WTC11 (cell line): Measurements from ENCODE around the gene RCBTB2. TPM values are rescaled to one million over a fixed set of nuclear protein-coding genes. Genes with fewer than 3 reads are reported as not detected.

ENCODE experiments used
- ATF6 ChIP-seq: sonication (generic); formaldehyde crosslinking; IDR thresholded peaks from 2 replicates; pipeline ENCODE4 v1.8.1; 2023; ENCODE audit warnings: mild to moderate bottlenecking, missing genetic modification reagents
- CREM ChIP-seq: sonication (generic); formaldehyde crosslinking; IDR thresholded peaks from 2 replicates; pipeline ENCODE4 v1.8.1; 2022; ENCODE audit warnings: mild to moderate bottlenecking, missing genetic modification reagents, moderate library complexity
- ETV6 ChIP-seq: sonication (generic); formaldehyde crosslinking; IDR thresholded peaks from 2 replicates; pipeline ENCODE4 v1.8.1; 2022; ENCODE audit warnings: mild to moderate bottlenecking, missing genetic modification reagents
- FOXJ3 ChIP-seq: sonication (generic); formaldehyde crosslinking; IDR thresholded peaks from 2 replicates; pipeline ENCODE4 v1.9.0; 2021; ENCODE audit warnings: missing genetic modification reagents, mild to moderate bottlenecking, borderline replicate concordance
- GRHL2 ChIP-seq: fragments of 250-450 bp; sonication (Bioruptor Pico); IDR thresholded peaks from 2 replicates; pipeline ENCODE4 v1.8.0; 2022; ENCODE audit warnings: mild to moderate bottlenecking, moderate library complexity; ENCODE audit not compliant: insufficient replicate concordance, severe bottlenecking
- NR3C1 ChIP-seq: sonication (generic); formaldehyde crosslinking; conservative IDR thresholded peaks from 2 replicates; pipeline ENCODE4 v1.8.1; 2023; ENCODE audit warnings: low read depth, mild to moderate bottlenecking, missing genetic modification reagents
- RELA ChIP-seq: sonication (generic); formaldehyde crosslinking; IDR thresholded peaks from 2 replicates; pipeline ENCODE4 v1.8.1; 2022; ENCODE audit warnings: missing genetic modification reagents, mild to moderate bottlenecking, borderline replicate concordance
- ZNF232 ChIP-seq: sonication (generic); formaldehyde crosslinking; IDR thresholded peaks from 2 replicates; pipeline ENCODE4 v1.8.0; 2022; ENCODE audit warnings: mild to moderate bottlenecking, missing genetic modification reagents
- ZNF317 ChIP-seq: sonication (generic); formaldehyde crosslinking; IDR thresholded peaks from 2 replicates; pipeline ENCODE4 v1.8.1; 2023; ENCODE audit warnings: low read depth, mild to moderate bottlenecking, moderate library complexity, missing genetic modification reagents, borderline replicate concordance
- ZNF416 ChIP-seq: fragments of 250-450 bp; sonication (Bioruptor Pico); IDR thresholded peaks from 2 replicates; pipeline ENCODE4 v1.9.0; 2021; ENCODE audit warnings: mild to moderate bottlenecking, inconsistent platforms
- ZNF532 ChIP-seq: fragments of 250-450 bp; sonication (Bioruptor Pico); IDR thresholded peaks from 2 replicates; pipeline ENCODE4 v1.9.0; 2021; ENCODE audit warnings: mild to moderate bottlenecking, borderline replicate concordance
- ZSCAN18 ChIP-seq: fragments of 250-450 bp; sonication (Bioruptor Pico); IDR thresholded peaks from 2 replicates; pipeline ENCODE4 v2.1.2; 2022; ENCODE audit warnings: mild to moderate bottlenecking, moderate library complexity
- total RNA-seq: library from RNA; stranded (reverse); gene quantifications from 3 replicates; pipeline ENCODE4 v1.2.3, GENCODE V29; 2021
- TF ChIP-seq, protein P1 (sequence below): fragments of 250-450 bp; sonication (Bioruptor Pico); conservative IDR thresholded peaks from 2 replicates; pipeline ENCODE4 v1.9.0; 2021; ENCODE audit warnings: mild to moderate bottlenecking
- TF ChIP-seq, protein P2 (sequence below): sonication (generic); formaldehyde crosslinking; IDR thresholded peaks from 2 replicates; pipeline ENCODE4 v1.8.0; 2022; ENCODE audit warnings: mild to moderate bottlenecking, missing genetic modification reagents

Gene RCBTB2
- total RNA-seq, 1 experiment from 2014 or later: 6.6 TPM

- TF ChIP-seq, protein P1, sequence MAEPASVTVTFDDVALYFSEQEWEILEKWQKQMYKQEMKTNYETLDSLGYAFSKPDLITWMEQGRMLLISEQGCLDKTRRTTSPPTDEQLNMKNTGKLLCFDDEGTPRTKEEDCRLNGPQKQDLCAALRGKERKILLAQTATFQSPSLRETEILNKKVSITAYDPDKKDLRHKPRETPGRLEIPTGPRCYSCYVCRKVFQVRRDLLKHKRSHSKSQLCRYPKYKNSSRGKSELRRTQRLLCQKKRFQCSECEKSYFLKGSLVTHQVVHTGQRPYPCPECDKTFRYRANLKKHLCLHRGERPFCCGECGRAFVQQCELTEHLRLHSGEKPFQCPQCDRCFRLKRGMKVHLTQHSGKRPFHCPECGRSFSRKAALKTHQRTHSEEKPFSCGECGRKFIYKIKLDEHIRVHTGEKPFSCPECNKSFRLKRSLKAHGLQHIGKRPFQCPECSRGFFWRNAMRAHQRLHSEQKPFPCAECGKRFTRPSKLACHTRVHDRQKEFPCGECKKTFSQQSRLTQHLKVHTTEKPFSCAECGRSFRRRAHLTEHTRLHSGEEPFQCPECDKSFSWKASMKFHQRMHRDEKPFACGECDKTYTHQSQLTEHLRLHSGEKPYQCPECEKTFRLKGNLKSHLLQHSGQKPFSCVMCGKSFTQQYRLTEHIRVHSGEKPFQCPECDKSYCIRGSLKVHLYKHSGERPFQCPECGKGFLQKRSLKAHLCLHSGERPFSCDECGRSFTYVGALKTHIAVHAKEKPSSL (CRISPR knock-in tag): no peak
- TF ChIP-seq CREM (CRISPR knock-in tag) (no peak), ZNF416 (CRISPR knock-in tag) (no peak), ZNF232 (no peak), ZNF317 (CRISPR knock-in tag) (no peak; the same call in 1 of the 2 replicates), ZNF532 (CRISPR knock-in tag) (no peak), FOXJ3 (CRISPR knock-in tag) (no peak), GRHL2 (CRISPR knock-in tag) (no peak), ATF6 (CRISPR knock-in tag) (no peak), NR3C1 (CRISPR knock-in tag) (0 out of 2 replicates have a peak, but pooled peaks have one; percentile 39), ZSCAN18 (CRISPR knock-in tag) (no peak), RELA (CRISPR knock-in tag) (no peak), ETV6 (CRISPR knock-in tag) (peak; percentile 63)
- TF ChIP-seq, protein P2, sequence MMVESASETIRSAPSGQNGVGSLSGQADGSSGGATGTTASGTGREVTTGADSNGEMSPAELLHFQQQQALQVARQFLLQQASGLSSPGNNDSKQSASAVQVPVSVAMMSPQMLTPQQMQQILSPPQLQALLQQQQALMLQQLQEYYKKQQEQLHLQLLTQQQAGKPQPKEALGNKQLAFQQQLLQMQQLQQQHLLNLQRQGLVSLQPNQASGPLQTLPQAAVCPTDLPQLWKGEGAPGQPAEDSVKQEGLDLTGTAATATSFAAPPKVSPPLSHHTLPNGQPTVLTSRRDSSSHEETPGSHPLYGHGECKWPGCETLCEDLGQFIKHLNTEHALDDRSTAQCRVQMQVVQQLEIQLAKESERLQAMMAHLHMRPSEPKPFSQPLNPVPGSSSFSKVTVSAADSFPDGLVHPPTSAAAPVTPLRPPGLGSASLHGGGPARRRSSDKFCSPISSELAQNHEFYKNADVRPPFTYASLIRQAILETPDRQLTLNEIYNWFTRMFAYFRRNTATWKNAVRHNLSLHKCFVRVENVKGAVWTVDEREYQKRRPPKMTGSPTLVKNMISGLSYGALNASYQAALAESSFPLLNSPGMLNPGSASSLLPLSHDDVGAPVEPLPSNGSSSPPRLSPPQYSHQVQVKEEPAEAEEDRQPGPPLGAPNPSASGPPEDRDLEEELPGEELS (CRISPR knock-in tag): peak; percentile 74
These were observed at the start of gene RCBTB2 (continued) for GRCh38 chr13:48532506-48533499.
